DOHH2 (cell line): ENCODE results near the gene SMIM43.

ENCODE experiments used
- EZH2phosphoT487 ChIP-seq: fragments of 200-600 bp; sonication (generic); IDR thresholded peaks from 2 replicates; pipeline ENCODE4 v1.6.1; 2017; ENCODE audit warnings: borderline replicate concordance, mild to moderate bottlenecking, antibody characterized with exemption, low read length, moderate library complexity, mixed read lengths
- TF ChIP-seq, protein P1 (sequence below): fragments of 200-600 bp; sonication (generic); IDR thresholded peaks from one replicate; pipeline ENCODE4 v1.5.1; 2014; ENCODE audit warnings: antibody characterized with exemption, mild to moderate bottlenecking, low read depth, low read length; ENCODE audit not compliant: poor library complexity, severe bottlenecking

DNA sequence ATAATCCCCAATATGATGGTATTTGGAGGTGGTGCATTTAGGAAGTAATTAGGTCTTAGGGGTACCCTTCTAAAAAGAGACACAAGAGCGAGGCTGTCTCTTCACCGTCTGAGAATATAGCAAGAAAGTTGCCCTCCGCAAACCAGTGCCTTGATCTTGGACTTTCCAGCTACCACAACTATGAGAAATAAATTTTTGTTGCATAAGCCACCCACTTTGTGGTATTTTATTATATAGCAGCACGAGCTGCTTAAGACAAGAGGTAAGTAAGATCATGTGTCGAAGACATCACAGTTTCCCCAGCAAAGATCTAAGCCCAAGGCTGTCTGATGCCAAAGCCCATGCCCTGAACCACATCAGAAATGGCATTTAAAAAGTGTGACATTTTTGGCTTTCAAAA is 26.5 kb upstream of the SMIM43 start:
- TF ChIP-seq, protein P1, sequence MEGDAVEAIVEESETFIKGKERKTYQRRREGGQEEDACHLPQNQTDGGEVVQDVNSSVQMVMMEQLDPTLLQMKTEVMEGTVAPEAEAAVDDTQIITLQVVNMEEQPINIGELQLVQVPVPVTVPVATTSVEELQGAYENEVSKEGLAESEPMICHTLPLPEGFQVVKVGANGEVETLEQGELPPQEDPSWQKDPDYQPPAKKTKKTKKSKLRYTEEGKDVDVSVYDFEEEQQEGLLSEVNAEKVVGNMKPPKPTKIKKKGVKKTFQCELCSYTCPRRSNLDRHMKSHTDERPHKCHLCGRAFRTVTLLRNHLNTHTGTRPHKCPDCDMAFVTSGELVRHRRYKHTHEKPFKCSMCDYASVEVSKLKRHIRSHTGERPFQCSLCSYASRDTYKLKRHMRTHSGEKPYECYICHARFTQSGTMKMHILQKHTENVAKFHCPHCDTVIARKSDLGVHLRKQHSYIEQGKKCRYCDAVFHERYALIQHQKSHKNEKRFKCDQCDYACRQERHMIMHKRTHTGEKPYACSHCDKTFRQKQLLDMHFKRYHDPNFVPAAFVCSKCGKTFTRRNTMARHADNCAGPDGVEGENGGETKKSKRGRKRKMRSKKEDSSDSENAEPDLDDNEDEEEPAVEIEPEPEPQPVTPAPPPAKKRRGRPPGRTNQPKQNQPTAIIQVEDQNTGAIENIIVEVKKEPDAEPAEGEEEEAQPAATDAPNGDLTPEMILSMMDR, result no peak
- TF ChIP-seq EZH2phosphoT487, result no peak
